ENCODE data around the gene SND1. TPM values are rescaled to one million over a fixed set of nuclear protein-coding genes. Genes with fewer than 3 reads are reported as not detected.

Gene SND1
- total and polyA plus RNA-seq, 2 donors (not counting 3 experiments of a cell fraction or from before 2014, with no cell fraction given): 116 to 249 TPM

GRCh38 chr7:127824682-127825081, 172.7 kb downstream of the SND1 start:
- FAIRE-seq: no peak
- intact Hi-C loops (cut with micrococcal nuclease): no loop called here
- ChIA-PET CTCF (interaction anchor here (1.1 kb wide), 1 partner anchor 9 kb away, joined by 4 read pairs; no protein-coding TSS in a partner anchor), POLR2A (interaction anchor here (0.7 kb wide), 1 partner anchor 45 kb away, joined by 3 read pairs; no protein-coding TSS in a partner anchor)
- TF ChIP-seq POLR2A (IDR thresholded peaks at IDR 0.05; ENCODE audit: low read depth, low read length) (no peak), FOS (IDR thresholded peaks at IDR 0.05; ENCODE audit: borderline replicate concordance, insufficient read depth, low read length) (no peak), EZH2 (IDR thresholded peaks at IDR 0.05; ENCODE audit: borderline replicate concordance, low read depth, low read length, severe bottlenecking) (no peak)
- no TSS peak for BruUV-seq (replicated peaks)
- H3K79me2 ChIP-seq (ENCODE audit: control insufficient read depth, insufficient read depth, low read length): peaks cover 44% of the 10 kb centered on the region
- H3K4me1 ChIP-seq (ENCODE audit: control insufficient read depth, extremely low read depth, insufficient read depth, low read length): peaks cover 11% of the 10 kb centered on the region
- H3K9me1 ChIP-seq (replicated peaks; ENCODE audit: control insufficient read depth, extremely low read depth, insufficient read depth, low read length): no peaks in the 10 kb centered on the region
- H4K20me1 ChIP-seq (replicated peaks; ENCODE audit: control insufficient read depth, extremely low read depth, insufficient read depth, low read length): no peaks in the 10 kb centered on the region
- no peaks in the 10 kb centered on the region for H3K27me3 ChIP-seq (ENCODE audit: control insufficient read depth in 2 of 2, insufficient read depth in 2 of 2, low read length in 2 of 2)
- DNase-seq (ENCODE audit: low read depth, low spot score): no peak
- peak overlapping the region; percentile 22 for H3K4me2 ChIP-seq (ENCODE audit: insufficient read depth, low read length)
- no peaks in the 10 kb centered on the region for H3K9me3 ChIP-seq (replicated peaks; ENCODE audit: control insufficient read depth, insufficient read depth, low read length)
- H3K27ac ChIP-seq (ENCODE audit: insufficient read depth, low read depth, low read length): no peak overlapping the region
- dilution Hi-C loops (cut with MboI; ENCODE audit: extremely low pct_ligation_motif_present, low sequenced_read_pairs): no loop called here
- H3K36me3 ChIP-seq (ENCODE audit: control insufficient read depth in 2 of 2, extremely low read depth in 1 of 2, insufficient read depth in 2 of 2, low read length in 2 of 2): no peaks in the 10 kb centered on the region
- no peak overlapping the region for H2AFZ ChIP-seq (ENCODE audit: low read depth, low read length)
- H3K4me3 ChIP-seq (replicated peaks in 1 of 3; ENCODE audit: insufficient read depth in 1 of 3, low read depth in 1 of 3, low read length in 3 of 3): no peak overlapping the region
- H3K9ac ChIP-seq (replicated peaks; ENCODE audit: extremely low read depth, insufficient read depth, low read length): no peak overlapping the region

GRCh38 chr7:127828843-127829500, 177.0 kb downstream of the SND1 start:
- Histone ChIP-seq H3K36me3 (ENCODE audit: control insufficient read depth in 2 of 2, extremely low read depth in 1 of 2, insufficient read depth in 2 of 2, low read length in 2 of 2) (no peaks in the 10 kb centered on the region), H3K4me2 (ENCODE audit: insufficient read depth, low read length) (no peak overlapping the region), H2AFZ (ENCODE audit: low read depth, low read length) (no peak overlapping the region), H3K27me3 (ENCODE audit: control insufficient read depth in 2 of 2, insufficient read depth in 2 of 2, low read length in 2 of 2) (no peaks in the 10 kb centered on the region), H3K9me1 (replicated peaks; ENCODE audit: control insufficient read depth, extremely low read depth, insufficient read depth, low read length) (no peaks in the 10 kb centered on the region), H3K79me2 (ENCODE audit: control insufficient read depth, insufficient read depth, low read length) (peaks cover 25% of the 10 kb centered on the region), H3K4me1 (ENCODE audit: control insufficient read depth, extremely low read depth, insufficient read depth, low read length) (peaks cover 13% of the 10 kb centered on the region), H3K9ac (replicated peaks; ENCODE audit: extremely low read depth, insufficient read depth, low read length) (no peak overlapping the region), H4K20me1 (replicated peaks; ENCODE audit: control insufficient read depth, extremely low read depth, insufficient read depth, low read length) (peaks cover 3% of the 10 kb centered on the region), H3K27ac (ENCODE audit: insufficient read depth, low read depth, low read length) (no peak overlapping the region), H3K9me3 (replicated peaks; ENCODE audit: control insufficient read depth, insufficient read depth, low read length) (no peaks in the 10 kb centered on the region), H3K4me3 (replicated peaks in 1 of 3; ENCODE audit: insufficient read depth in 1 of 3, low read depth in 1 of 3, low read length in 3 of 3) (no peak overlapping the region)
- DNase-seq (ENCODE audit: low read depth, low spot score) (no peak), FAIRE-seq (no peak)
- ChIA-PET CTCF (no interaction called here), POLR2A (no interaction called here)
- dilution Hi-C loops (cut with MboI; ENCODE audit: extremely low pct_ligation_motif_present, low sequenced_read_pairs) (no loop called here), intact Hi-C loops (cut with micrococcal nuclease) (no loop called here)
- TF ChIP-seq GATA2 (IDR thresholded peaks at IDR 0.05; ENCODE audit: insufficient read depth, insufficient read length, low read depth, low read length) (no peak), POLR2AphosphoS5 (IDR thresholded peaks at IDR 0.05; ENCODE audit: insufficient read depth, low read depth, low read length) (no peak), JUN (IDR thresholded peaks at IDR 0.05; ENCODE audit: borderline replicate concordance, insufficient read depth, insufficient read length, low read depth) (no peak), MYC (IDR thresholded peaks at IDR 0.05; ENCODE audit: low read depth, low read length) (no peak), FOS (IDR thresholded peaks at IDR 0.05; ENCODE audit: borderline replicate concordance, insufficient read depth, low read length) (no peak), CTCF (IDR thresholded peaks at IDR 0.05; ENCODE audit: extremely low read depth in 1 of 2, insufficient read depth in 1 of 2, low read depth in 1 of 2, low read length in 2 of 2) (no peak), MAX (IDR thresholded peaks at IDR 0.05; ENCODE audit: insufficient read depth, insufficient read length) (no peak), EZH2 (IDR thresholded peaks at IDR 0.05; ENCODE audit: borderline replicate concordance, low read depth, low read length, severe bottlenecking) (no peak), POLR2A (IDR thresholded peaks at IDR 0.05; ENCODE audit: low read depth, low read length) (no peak)
- no TSS peak for BruUV-seq (replicated peaks)

Data from endothelial cell of umbilical vein (primary cell).